Fibroblast of the conjunctiva (primary cell): Measurements from ENCODE around the gene MRPL36.
A peak's percentile ranks its signal among the peaks of the same experiment; 100 is the strongest.

ENCODE experiments used
- DNase-seq: peaks from one replicate; pipeline ENCODE4 v3.0.0-alpha.2; 2010; ENCODE audit warnings: low read depth

Gene MRPL36

DNA sequence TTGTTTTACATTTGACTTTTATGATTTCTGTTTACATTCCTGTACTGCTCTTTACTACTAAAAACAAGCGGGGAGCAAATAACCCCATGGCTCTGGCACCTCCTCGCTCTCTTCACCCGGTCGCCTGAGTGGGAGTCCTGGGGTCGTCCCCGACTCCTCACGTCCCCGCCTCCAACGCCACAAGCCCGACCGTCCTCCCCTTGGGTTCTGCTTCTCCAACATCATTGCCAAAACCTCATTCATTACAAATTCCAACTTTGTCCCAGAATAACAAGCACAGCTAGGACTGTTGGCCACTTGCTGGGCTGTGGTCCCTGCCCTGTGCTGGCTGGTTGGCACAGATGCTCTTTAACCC lies 35.1 kb downstream of the MRPL36 start:
- DNase-seq, result no peak

DNA sequence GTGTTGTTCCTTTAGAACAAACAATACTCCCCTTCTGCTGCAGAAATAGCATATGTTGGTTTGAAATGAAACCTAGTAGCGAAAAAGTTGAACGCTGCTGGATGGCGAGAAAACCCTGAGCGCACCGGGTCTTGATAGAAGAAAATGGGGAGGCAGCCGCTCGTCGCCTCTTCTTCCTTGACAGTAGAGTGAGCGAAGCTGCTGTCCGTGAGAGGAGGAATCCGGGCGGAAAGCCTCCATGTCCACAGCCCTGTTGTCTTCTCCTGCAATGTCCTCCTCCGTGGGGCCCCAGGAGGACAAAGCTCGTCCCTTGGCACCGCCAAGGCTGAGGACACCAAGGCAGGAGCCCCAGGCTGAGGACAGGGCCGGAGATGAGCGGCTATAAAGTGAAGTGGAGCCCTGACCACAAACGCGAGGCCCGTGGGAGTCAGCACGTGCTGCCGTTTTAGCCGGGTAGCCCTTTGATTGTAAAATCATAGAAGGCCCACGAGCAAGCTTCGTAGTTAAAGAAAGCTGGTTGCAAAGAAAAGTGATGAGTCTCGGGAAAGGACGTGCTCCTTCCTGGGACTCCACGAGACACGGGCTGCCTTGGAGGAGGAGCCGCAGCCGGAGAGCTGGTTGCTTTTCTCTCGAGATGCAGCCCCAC lies 35.6 kb downstream of the MRPL36 start:
- no peak for DNase-seq

DNA sequence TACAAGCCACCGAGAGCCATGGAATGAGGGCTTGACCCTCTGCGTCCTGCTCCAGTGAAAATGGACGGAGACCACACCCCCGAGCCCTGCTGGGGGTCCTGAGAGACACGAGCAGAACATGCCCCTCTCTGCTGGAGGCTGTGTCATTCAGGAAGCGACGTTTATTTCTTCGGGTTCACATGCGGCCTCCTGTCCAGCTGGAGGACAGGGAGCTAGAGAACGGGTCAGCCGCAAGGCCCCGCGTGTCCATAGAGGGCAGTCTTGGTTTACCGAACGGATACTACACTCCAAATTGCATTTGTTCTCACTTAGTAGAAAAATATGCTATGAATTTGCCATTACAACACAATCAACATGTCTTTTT lies 36.1 kb downstream of the MRPL36 start:
- peak; percentile 48 for DNase-seq

DNA sequence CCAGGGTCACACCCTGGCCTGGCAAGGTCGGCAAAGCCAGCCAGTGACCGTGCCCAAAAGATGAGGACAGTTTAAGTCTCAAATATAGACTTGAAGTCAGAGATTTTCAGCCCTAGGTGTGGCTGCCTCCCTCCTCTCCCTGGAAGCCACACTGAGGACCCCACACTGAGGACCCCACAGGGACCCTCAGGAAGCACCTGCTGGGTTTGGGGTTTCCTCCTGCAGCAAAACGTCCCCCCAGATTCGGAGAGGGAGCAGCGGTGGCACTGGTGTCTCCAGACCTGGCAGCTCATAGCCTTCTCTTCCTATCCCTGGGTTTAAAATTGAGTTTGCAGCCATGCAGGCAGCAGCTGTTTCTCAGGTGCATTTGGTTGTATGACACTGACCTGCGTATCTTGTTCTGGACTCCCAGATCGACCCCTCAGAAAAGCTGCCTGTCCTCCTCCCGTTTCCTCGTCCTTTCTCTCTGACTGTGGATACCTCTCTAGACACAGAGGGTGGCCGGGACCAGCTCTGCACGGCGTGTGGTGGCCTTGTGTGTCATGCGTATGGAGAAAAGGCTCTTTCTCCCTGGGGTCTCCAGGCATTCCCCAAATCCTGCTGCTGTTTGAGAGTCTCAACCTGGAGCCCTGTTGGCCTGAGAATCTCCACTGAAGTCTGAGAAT lies 36.6 kb downstream of the MRPL36 start:
- no peak for DNase-seq

DNA sequence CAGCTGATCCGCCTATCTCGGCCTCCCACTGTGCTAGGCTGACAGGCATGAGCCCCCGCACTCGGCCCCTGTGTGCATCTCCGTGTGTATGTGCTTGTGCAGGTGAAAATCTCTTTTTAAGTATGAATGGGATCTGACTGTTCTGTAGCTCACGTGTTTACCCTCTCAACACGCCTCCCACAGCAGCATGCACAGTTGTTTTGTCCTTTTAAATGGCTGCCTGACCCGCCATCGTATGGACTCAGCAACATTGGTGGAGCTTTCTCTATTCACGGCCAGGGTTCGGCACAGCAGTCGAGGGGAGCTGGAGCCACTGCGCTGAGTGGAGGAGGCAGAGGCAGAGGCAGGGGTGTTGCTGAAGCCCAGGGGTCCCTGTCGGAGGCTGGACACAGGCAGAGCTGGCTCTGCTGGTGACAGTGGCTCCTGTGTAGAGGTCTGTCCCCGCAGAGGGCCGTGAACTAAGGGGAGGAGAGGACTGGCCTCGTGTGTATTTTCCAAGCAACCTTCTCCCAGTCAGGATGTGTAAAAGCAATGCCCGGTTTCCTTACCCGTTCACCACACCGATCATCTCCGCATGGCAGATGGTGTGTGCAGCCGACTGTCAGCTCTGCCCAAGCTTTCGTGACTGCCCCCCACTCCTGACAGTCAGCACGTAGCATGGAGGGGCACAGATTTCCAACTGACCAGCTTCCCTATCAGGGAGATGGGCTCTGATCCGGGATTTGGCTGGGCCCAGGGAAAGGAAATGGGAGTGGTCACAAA lies 37.3 kb downstream of the MRPL36 start:
- no peak for DNase-seq

DNA sequence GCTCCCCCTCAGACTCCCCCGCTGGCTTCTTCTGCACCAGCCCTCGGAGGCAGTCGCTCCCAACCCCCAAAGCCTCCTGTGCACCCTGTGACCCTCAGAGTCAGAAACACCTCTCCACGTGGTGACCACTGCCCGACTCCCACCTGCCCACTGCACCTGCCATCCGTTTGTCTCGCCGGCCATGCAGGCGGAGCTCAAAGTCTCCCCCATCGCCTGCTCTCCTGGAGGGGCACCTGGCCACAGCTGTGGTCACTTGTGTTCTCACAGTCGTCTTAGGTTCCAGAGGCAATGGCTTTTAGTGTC lies 38.2 kb downstream of the MRPL36 start:
- no peak for DNase-seq

DNA sequence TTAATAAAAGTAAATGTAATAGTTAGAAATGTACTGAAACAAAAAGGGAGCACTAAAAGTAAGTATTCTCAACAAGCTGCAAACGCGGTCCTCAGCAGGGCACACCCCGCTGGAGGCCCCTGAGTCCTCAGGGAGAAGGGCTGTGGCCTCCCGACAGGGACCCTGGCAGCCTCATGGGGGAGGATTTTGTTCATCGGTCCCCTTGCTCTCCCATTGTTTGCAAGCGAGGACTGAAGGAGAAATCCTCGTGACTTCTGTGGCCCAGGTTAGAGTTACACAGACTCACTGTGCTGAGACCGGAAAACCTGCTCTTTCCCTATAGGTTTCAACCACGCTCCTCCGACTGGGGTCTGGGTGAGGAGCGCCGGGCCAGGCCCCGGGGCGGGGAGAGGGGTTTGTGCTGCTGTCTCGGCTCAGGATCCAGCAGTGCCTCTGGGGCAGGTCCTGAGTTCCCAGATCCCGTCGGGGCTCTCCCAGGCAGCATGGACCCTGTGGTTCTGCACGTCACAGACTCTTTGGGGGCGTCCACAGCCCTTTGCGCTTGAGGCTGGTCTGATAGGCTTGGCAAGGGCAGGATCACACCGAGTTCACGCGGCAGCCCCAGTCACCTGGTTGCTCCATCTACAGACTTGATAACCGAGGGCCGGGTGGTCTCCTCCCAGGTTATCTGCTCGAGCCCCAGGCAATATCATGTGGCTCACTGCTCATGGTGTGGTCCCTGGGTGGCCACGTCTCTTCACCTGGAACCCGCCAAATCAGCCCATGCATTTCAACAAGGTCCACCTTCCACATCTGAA lies 38.8 kb downstream of the MRPL36 start:
- no peak for DNase-seq

DNA sequence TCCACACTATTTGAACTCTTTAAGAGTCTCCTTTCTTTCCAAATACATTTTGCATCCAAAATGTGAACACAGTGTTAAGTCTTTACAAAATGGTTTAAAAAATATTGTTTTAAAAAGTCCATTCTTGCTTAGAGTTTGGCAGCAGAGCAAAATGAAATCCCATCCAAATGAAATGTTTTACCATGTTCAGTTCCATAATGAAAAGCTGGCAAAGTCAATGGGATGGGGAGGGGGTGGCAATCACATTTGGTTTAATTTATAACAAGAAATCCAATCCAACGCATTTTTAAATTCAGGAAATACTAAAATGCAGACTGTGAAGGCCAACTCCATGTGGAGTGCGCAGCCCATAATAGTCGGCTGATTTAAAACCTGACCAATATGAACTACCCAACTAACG lies 39.4 kb downstream of the MRPL36 start:
- no peak for DNase-seq

DNA sequence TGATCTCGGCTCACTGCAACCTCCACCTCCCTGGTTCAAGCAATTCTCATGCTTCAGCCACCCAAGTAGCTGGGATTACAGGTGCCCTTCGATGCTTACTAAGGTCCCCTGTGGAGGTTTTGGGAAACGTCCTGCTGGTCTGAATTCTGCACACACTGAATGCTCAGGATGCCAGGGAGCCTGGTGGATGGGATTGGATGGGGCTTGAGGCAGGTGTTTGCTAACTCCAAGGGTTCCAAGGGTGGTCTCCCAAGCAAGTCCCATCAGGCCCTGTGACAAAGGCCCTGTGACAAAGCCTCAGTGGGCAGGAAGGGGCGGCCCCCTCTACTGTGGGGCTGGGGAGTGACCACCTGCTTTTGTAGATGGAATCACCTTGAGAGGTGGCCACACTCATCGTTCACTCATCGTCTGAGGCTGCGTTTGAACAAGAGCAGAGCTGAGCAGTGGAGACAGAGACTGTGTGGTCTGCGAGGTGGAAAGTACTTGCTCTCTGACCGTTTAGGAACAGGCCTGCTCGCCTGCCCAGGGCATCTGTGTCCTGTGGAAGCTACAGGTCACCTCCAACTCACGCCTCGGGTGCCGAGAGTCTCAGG lies 40.2 kb downstream of the MRPL36 start:
- no peak for DNase-seq

DNA sequence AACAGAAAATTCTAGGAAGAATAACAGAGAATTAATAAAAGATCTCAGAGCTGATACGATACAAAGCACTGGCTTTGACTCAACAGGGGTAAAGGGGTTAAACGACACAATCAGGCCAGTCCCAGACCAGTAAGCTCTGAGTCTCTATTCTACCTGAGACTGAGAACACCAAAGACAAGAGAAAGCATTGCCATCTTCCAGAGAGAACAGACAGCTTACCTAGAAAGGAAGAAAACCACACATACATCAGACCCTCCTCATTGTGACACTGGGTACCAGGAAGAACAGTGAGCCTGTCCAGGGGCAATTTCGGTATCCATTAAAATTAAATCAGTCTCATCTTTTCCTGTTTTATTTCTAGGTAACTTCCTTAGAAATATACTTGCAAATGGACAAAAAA lies 41.1 kb downstream of the MRPL36 start:
- no peak for DNase-seq

DNA sequence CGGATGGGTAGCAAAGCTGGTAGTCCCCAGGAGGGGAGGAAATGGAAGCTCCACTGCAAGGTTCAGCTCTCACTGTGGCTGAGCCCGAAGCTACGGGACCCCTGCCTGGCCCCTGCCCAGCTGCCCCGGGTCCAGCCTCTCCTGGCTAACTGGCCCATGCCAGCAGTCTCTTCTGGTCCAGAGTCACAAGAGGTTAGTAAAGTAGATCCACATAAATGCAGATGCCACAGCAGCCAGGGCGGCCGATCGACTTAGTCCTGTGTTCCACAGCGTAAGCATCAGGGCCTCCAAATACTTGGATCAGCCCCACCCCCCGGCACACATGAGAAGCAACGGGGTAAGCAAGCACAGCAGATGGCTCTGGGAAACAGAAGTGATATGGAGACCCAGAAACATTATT lies 42.1 kb downstream of the MRPL36 start:
- DNase-seq, result no peak

DNA sequence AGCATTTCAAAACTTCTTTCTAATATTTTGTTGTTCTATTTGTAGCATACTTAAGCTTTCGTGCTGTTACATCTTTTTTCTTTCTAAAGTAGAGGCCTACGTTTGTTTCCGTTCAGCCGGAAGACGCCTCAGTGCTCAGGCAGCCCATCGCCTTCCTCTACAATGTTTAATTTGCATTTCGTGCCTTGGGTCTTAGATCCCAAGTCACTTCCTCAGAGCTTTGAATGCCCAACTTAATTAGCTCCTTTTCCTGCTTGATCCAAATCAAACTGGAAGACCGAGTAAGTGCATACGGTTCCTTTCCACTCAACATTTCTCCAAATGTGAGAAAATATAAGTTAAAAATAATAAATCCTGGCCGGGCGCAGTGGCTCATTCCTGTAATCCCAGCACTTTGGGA lies 43.2 kb downstream of the MRPL36 start:
- DNase-seq, result no peak

DNA sequence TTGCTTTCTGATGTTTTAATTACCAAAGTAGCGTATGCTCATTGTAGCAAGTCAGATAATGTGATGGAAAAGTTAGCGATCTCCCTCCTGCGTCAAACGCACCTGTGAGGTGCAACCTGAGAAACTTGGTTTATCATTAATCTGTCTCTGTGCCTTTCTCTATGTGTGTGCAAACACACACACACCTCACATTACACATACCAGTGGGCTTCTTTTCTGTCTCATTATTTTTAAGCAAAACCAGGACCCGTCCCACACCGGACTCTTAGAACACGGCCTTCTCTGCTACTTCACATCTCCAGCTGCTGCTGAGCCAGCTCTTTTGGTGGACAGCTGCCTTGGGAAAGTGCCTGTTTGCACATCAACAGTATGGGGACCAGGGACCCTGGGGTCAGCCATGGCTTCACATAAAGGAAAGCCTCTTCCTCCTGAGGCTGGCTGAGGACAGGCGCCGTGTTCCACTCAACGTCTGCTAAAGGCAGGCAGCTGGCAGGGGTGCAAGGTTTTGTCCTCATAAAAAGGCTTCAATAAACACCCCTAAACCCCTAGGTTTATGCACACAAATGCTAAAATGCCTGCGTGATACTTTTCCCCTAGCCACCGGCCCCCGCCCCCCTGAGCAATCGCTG lies 44.2 kb downstream of the MRPL36 start:
- no peak for DNase-seq

DNA sequence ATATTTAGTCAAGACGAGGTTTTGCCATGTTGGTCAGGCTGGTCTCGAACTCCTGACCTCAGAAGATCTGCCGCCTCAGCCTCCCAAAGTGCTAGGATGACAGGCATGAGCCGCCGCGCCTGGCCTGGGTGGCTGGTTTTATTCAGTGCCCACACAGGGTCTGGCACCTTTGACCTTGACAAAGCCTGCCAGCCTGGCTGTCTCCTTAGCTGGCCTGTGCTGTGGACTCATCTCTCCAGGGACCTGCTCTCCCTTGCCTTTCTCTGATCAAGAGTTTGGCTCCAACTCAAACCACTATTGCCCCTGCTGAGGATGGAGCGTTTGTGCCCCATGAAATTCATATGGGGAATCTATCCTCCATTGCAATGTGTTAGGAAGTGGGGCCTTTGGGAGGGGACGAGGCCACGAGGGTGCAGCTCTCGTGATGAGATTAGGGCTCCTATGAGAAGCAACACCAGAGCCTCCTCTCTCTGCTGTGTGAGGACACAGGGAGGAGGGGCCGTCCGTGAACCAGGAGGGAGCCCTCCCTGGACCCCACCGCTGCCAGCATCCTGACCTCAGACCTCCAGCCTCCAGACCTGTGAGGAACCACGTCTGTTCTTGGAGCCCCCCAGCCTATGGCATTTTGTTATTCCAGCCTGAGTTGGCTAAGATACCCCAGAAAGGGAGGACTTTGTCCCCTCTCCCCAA lies 45.0 kb downstream of the MRPL36 start:
- DNase-seq, result no peak

DNA sequence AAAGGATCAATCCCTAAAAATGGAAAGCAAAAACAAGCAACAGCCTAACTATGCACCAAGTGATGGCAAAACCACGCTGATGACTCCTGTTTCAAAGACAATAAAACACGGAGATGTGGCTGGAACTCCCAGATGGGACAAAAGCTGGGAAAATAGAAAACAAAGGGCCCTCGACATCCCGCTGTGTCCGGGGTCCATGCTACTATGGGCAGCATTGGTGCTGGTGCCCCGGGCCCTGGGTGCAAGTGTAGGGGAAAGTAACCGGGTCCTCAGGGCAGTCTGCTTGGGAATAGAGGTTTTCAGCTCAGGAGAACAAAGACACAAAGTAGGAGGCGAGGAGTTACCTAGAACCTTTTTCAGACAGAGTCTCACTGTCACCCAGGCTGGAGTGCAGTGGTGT lies 46.1 kb downstream of the MRPL36 start:
- no peak for DNase-seq

DNA sequence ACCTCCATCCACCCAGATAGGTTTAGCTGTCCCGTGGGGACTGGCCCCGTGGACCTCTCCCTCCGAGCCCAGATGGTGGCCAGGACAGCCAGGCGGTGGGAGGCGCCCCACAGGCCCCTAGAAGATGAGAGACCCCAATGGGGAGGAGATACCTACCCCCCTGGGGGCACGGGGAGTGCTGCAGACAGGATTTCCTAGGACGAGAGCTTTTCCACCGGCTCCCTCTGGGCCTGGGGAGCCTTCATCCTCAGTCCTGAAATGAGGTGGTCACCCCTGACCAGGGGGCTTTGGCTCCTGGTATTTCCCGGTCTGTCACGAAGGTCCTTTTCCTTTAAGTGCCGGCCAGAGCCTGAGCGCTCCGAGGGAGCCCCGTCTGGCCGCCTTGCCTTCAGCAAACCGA lies 46.8 kb downstream of the MRPL36 start:
- no peak for DNase-seq

DNA sequence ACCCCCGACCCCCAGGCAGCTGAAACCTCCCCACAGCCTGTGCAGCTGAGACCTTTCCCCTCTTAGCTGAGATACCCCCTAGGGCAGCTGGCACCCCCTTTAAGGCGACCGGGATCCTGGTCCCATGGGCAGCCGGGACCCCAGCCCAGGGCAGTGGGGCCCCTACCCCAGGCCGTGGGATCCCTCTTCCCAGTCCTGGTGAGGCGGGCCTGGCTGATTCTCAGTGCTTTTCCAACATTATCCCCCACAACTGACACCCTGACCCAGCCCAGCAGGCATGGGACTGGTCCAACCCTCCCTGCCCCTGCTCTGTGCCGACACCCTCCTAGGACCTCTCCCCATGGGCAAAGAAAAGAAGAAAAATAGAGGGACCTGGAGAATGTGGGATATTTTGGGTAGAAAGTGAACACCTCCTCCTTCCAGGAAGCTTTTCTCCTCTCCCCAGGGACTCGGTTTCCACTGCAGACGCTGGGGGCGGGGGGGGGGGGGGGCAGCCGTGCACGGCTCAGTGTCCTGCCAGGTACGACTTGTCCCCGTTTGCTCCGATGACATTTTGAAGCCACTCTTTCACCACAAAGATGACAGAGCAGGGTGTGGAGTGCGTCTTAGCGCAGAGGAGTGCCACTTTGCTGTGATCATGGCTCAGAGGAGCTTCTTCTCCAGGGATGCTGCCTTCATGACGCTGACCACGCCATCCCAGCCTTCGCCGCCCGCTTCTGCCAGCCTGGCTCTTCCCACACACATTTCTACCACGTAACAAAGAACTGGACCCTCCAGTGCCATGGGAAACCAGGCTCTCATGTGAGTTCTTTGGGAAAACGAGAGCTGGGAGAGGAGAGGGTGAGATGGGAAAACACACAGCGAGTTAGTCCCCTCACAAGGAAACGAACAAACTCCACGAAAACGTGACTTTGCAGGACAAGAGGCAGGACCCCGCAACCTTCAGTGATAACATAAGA lies 47.5 kb downstream of the MRPL36 start:
- no peak for DNase-seq

DNA sequence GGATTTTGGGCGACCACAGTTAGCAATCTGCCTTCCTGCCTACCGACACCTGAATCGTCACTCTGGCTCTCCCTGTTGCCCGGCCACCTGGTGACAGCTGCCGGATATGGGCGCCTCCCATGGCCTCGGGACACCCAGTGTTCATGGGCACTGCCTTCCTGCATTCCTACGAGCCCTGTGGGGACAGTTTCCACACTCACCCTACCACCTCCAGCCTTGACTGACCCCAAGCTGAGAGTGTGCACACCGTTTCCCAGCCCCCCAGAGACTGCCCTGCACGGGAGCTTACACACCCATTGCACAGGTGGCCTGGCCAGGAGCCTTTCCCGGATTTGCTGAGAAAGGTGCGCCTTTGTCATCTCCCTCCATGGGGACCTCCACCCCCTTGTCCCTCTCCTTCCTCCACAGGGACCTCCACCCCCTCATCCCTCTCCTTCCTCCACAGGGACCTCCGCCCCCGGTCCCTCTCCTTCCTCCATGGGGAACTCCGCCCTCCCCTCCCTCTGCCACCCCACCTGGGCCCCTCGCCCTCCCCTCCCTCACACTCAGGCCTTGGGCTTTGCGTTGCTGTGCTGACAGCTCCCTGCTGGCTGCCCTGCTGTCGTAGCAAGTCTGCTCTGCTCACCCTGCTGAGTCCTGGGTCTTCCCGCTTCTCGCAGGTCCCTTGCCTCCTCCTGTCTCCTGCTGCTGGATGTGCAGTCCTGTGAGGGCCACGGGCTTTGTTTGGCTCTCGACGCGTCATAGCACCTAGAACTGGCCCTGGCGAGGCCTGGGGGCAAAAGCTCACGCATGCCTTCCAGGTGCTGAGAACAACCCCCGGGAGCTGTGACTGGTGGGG lies 48.4 kb downstream of the MRPL36 start:
- DNase-seq, result no peak

DNA sequence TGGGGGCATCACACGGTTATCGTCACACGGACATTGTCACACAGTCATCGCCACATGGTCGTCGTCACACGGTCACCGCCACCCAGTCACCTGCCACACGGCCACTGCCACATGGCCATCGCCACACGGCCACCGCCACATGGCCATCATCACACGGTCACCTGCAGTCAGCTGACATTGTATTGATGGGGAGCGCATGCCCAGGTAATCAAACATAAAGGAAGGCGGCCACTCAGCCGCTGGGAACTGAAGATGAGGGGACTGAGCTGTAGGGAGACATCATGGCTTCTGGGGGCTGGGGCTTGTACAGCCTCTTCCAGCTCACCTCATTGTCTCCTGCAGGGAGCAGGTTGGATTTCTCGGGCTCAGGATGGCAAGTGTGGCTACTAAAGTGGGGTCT lies 49.2 kb downstream of the MRPL36 start:
- DNase-seq, result no peak
